Neural progenitor cell (in vitro differentiated cells): ENCODE measurements around the gene CRACR2B. TPM values are rescaled to one million over a fixed set of nuclear protein-coding genes. Genes with fewer than 3 reads are reported as not detected.

ENCODE experiments used
- DNase-seq: peaks from one replicate; pipeline ENCODE4 v3.0.0-alpha.2; 2016; ENCODE audit warnings: low spot score
- H2AFZ ChIP-seq: fragments of 200-600 bp; sonication (generic); replicated peaks from 2 replicates; pipeline ENCODE4 v1.6.1; 2016; ENCODE audit warnings: antibody characterized with exemption
- H3F3A ChIP-seq: fragments of 200-600 bp; sonication (generic); 2 replicates; pipeline ENCODE4 v1.6.1; 2016; ENCODE audit warnings: antibody characterized with exemption, low read depth
- H3K27ac ChIP-seq: fragments of 200-600 bp; sonication (generic); 2 replicates; pipeline ENCODE4 v1.5.1; 2016; ENCODE audit warnings: mild to moderate bottlenecking
- H3K27me3 ChIP-seq: fragments of 200-600 bp; sonication (generic); 2 replicates; pipeline ENCODE4 v1.6.1; 2016; ENCODE audit warnings: mild to moderate bottlenecking, moderate library complexity
- H3K36me3 ChIP-seq: fragments of 200-600 bp; sonication (generic); 2 replicates; pipeline ENCODE4 v1.5.1; 2016
- H3K4me1 ChIP-seq: fragments of 200-600 bp; sonication (generic); 2 replicates; pipeline ENCODE4 v1.6.1; 2016; ENCODE audit warnings: mixed run types
- H3K4me2 ChIP-seq: fragments of 200-600 bp; sonication (generic); 2 replicates; pipeline ENCODE4 v1.6.1; 2016
- H3K4me3 ChIP-seq: fragments of 200-600 bp; sonication (generic); 2 replicates; pipeline ENCODE4 v1.5.1; 2016
- H3K79me2 ChIP-seq: fragments of 200-600 bp; sonication (generic); 2 replicates; pipeline ENCODE4 v1.6.1; 2016; ENCODE audit warnings: low read depth
- H3K9ac ChIP-seq: fragments of 200-600 bp; sonication (generic); 2 replicates; pipeline ENCODE4 v1.6.1; 2016
- H3K9me3 ChIP-seq: fragments of 200-600 bp; sonication (generic); 2 replicates; pipeline ENCODE4 v1.5.1; 2016; ENCODE audit warnings: low read depth
- H4K20me1 ChIP-seq: fragments of 200-600 bp; sonication (generic); 2 replicates; pipeline ENCODE4 v1.6.1; 2016; ENCODE audit warnings: low read depth
- H3K27ac Mint-ChIP-seq: 3 replicates; pipeline ENCODE4 v1.8.0; 2021; ENCODE audit warnings: mixed read lengths
- H3K27me3 Mint-ChIP-seq: 2 replicates; pipeline ENCODE4 v1.8.0; 2022; ENCODE audit warnings: low read depth, mild to moderate bottlenecking, inconsistent platforms, moderate library complexity, mixed read lengths; ENCODE audit not compliant: insufficient read depth
- H3K36me3 Mint-ChIP-seq: 3 replicates; pipeline ENCODE4 v1.8.0; 2021; ENCODE audit warnings: mixed read lengths
- H3K4me1 Mint-ChIP-seq: 3 replicates; pipeline ENCODE4 v1.8.0; 2021; ENCODE audit warnings: mixed read lengths
- H3K4me3 Mint-ChIP-seq: 3 replicates; pipeline ENCODE4 v1.8.0; 2021; ENCODE audit warnings: mild to moderate bottlenecking, moderate library complexity, mixed read lengths
- H3K9me3 Mint-ChIP-seq: 3 replicates; pipeline ENCODE4 v1.8.0; 2020; ENCODE audit warnings: mixed read lengths
- EZH2 ChIP-seq: fragments of 200-600 bp; sonication (generic); IDR thresholded peaks from 2 replicates; pipeline ENCODE4 v1.6.1; 2017; ENCODE audit warnings: antibody characterized with exemption, mild to moderate bottlenecking, moderate library complexity
- EZH2phosphoT487 ChIP-seq: fragments of 200-600 bp; sonication (generic); IDR thresholded peaks from 2 replicates; pipeline ENCODE4 v1.6.1; 2017; ENCODE audit warnings: antibody characterized with exemption
- total RNA-seq: library from RNA; depleted of rRNA; stranded (reverse); fragments of >200 nt; gene quantifications from 2 replicates; pipeline ENCODE4 v1.2.3, GENCODE V29; 2015; ENCODE audit warnings: low replicate concordance
- TF ChIP-seq, protein P1 (sequence below): fragments of 200-600 bp; sonication (generic); IDR thresholded peaks from 2 replicates; pipeline ENCODE4 v1.5.1; 2017; ENCODE audit warnings: antibody characterized with exemption, mild to moderate bottlenecking

Gene CRACR2B
- total RNA-seq, 1 donor from 2014 or later = 3.9 TPM

DNA sequence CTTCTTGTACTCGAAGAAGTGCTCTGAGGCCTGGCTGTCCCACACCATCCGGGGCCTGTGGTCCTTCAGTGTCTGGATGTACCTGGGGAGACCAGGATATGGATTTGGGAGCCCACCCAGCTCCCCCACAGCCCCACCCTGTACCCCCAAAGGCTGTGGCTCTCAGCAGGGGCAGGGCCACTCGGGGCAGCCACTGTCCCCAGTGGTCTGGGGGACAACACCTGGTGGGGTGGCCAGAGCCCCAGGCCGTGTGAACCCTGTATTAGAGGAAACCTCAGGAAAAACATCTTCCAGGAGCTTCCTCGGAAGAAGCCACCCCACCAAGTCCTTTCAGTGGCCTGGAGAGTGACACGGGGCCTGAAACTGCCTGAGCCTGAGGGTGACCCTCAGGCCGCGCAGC is 42.7 kb downstream of the CRACR2B start:
- H3K27ac Mint-ChIP-seq = peak overlapping the region; percentile 25
- DNase-seq = no peak
- Histone ChIP-seq H2AFZ (no peak overlapping the region), H3K9ac (no peak overlapping the region), H3K36me3 (no peaks in the 10 kb centered on the region), H3K27me3 (no peaks in the 10 kb centered on the region), H3K4me1 (no peaks in the 10 kb centered on the region), H3K27ac (no peak overlapping the region), H4K20me1 (peaks cover 19% of the 10 kb centered on the region), H3K4me2 (no peak overlapping the region), H3K79me2 (no peaks in the 10 kb centered on the region), H3F3A (peaks cover 3% of the 10 kb centered on the region), H3K9me3 (no peaks in the 10 kb centered on the region), H3K4me3 (no peak overlapping the region)
- H3K9me3 Mint-ChIP-seq = no peaks in the 10 kb centered on the region
- H3K4me1 Mint-ChIP-seq = no peaks in the 10 kb centered on the region
- peaks cover 5% of the 10 kb centered on the region for H3K36me3 Mint-ChIP-seq
- H3K27me3 Mint-ChIP-seq = peaks cover 5% of the 10 kb centered on the region
- TF ChIP-seq, protein P1, sequence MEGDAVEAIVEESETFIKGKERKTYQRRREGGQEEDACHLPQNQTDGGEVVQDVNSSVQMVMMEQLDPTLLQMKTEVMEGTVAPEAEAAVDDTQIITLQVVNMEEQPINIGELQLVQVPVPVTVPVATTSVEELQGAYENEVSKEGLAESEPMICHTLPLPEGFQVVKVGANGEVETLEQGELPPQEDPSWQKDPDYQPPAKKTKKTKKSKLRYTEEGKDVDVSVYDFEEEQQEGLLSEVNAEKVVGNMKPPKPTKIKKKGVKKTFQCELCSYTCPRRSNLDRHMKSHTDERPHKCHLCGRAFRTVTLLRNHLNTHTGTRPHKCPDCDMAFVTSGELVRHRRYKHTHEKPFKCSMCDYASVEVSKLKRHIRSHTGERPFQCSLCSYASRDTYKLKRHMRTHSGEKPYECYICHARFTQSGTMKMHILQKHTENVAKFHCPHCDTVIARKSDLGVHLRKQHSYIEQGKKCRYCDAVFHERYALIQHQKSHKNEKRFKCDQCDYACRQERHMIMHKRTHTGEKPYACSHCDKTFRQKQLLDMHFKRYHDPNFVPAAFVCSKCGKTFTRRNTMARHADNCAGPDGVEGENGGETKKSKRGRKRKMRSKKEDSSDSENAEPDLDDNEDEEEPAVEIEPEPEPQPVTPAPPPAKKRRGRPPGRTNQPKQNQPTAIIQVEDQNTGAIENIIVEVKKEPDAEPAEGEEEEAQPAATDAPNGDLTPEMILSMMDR = no peak
- TF ChIP-seq EZH2phosphoT487 = no peak
- no peak for TF ChIP-seq EZH2
- H3K4me3 Mint-ChIP-seq = no peak overlapping the region

DNA sequence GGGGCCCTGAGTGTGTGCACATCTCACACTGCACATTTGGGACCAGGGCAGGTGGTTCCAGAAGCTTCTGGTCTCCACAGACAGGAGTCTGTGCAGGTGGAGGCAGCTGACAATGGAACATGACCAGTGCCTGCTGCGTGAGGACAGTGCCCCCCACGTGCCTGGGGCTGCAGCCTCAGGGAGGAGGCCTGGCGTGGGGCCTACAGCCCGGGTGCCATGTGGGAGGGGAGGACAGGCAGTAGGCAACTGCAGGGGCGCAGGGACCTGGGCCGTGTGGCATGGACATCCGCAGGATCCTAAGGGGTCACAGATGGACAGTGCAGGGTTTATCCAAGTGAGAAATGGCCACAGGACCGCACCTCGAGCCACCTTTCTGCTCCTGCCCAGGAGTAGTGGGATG is 43.8 kb downstream of the CRACR2B start:
- H3K4me3 Mint-ChIP-seq = no peak overlapping the region
- DNase-seq = no peak
- Histone ChIP-seq H3F3A (peaks cover 3% of the 10 kb centered on the region), H3K79me2 (no peaks in the 10 kb centered on the region), H3K9me3 (no peaks in the 10 kb centered on the region), H3K27ac (no peak overlapping the region), H3K27me3 (no peaks in the 10 kb centered on the region), H2AFZ (no peak overlapping the region), H3K4me2 (no peak overlapping the region), H3K4me3 (no peak overlapping the region), H4K20me1 (peaks cover 19% of the 10 kb centered on the region), H3K9ac (no peak overlapping the region), H3K36me3 (no peaks in the 10 kb centered on the region), H3K4me1 (no peaks in the 10 kb centered on the region)
- peaks cover 10% of the 10 kb centered on the region for H3K27me3 Mint-ChIP-seq
- TF ChIP-seq EZH2phosphoT487 = no peak
- TF ChIP-seq, protein P1 = no peak
- no peak for TF ChIP-seq EZH2
- peaks cover 10% of the 10 kb centered on the region for H3K36me3 Mint-ChIP-seq
- H3K4me1 Mint-ChIP-seq = no peaks in the 10 kb centered on the region
- no peaks in the 10 kb centered on the region for H3K9me3 Mint-ChIP-seq
- no peak overlapping the region for H3K27ac Mint-ChIP-seq

DNA sequence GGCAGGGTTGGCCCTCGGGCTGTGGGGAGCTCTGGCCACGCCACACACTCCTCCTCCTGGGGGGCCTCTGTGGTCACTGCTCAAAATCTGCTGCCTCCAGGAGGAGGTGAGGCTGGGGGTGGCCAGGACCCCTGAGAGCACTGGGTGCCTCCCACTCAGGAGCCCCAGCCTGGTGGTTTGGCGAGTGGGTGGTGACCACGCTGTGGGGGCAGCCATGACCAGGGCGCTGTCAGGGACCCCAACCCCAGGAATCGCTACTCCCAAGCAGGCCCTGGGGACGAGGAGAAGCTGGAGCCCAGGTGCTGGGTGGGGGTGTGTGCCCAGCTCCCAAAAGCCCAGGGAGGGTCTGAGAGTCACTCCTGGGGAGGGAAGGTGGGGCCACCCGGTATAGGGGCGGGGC is 45.1 kb downstream of the CRACR2B start:
- no peak overlapping the region for H3K27ac Mint-ChIP-seq
- H3K27ac ChIP-seq = no peak overlapping the region
- H3K4me1 ChIP-seq = no peaks in the 10 kb centered on the region
- no peaks in the 10 kb centered on the region for H3F3A ChIP-seq
- no peaks in the 10 kb centered on the region for H3K27me3 ChIP-seq
- H3K4me2 ChIP-seq = no peak overlapping the region
- DNase-seq = no peak
- H3K9ac ChIP-seq = no peak overlapping the region
- no peak overlapping the region for H2AFZ ChIP-seq
- no peaks in the 10 kb centered on the region for H3K36me3 ChIP-seq
- no peak overlapping the region for H3K4me3 ChIP-seq
- H3K4me3 Mint-ChIP-seq = no peak overlapping the region
- H4K20me1 ChIP-seq = peaks cover 19% of the 10 kb centered on the region
- H3K9me3 ChIP-seq = no peaks in the 10 kb centered on the region
- H3K36me3 Mint-ChIP-seq = peaks cover 12% of the 10 kb centered on the region
- H3K27me3 Mint-ChIP-seq = peaks cover 10% of the 10 kb centered on the region
- TF ChIP-seq, protein P1 = no peak
- TF ChIP-seq EZH2 (no peak), EZH2phosphoT487 (no peak)
- no peaks in the 10 kb centered on the region for H3K4me1 Mint-ChIP-seq
- H3K79me2 ChIP-seq = no peaks in the 10 kb centered on the region
- H3K9me3 Mint-ChIP-seq = no peaks in the 10 kb centered on the region
